ENCODE results near the gene GOLT1A.
"Not testable (repeated sequence)": the region's sequence is repeated elsewhere in the genome, so short reads cannot be mapped to it uniquely, and the experiment has no call there.

The GOLT1A gene

GRCh38 chr1:204255225-204255624 lies 41.4 kb upstream of the GOLT1A start:
- Mint-ChIP-seq H3K4me3 (peak overlapping the region; percentile 57), H3K27ac (peak overlapping the region; percentile 59), H3K4me1 (ENCODE audit: low read depth) (peaks cover 28% of the 10 kb centered on the region), H3K27me3 (no peaks in the 10 kb centered on the region), H3K36me3 (ENCODE audit: low read depth) (no peaks in the 10 kb centered on the region), H3K9me3 (no peaks in the 10 kb centered on the region)
- intact Hi-C loops (cut with micrococcal nuclease) = no loop called here

GRCh38 chr1:204254031-204254661 lies 40.4 kb upstream of the GOLT1A start:
- no peaks in the 10 kb centered on the region for H3K27me3 Mint-ChIP-seq
- no peak overlapping the region for H3K4me3 Mint-ChIP-seq
- peaks cover 28% of the 10 kb centered on the region for H3K4me1 Mint-ChIP-seq (ENCODE audit: low read depth)
- no peaks in the 10 kb centered on the region for H3K36me3 Mint-ChIP-seq (ENCODE audit: low read depth)
- intact Hi-C loops (cut with micrococcal nuclease) = no loop called here
- no peak overlapping the region for H3K27ac Mint-ChIP-seq
- no peaks in the 10 kb centered on the region for H3K9me3 Mint-ChIP-seq

GRCh38 chr1:204251926-204252689 lies 38.3 kb upstream of the GOLT1A start:
- no peaks in the 10 kb centered on the region for H3K36me3 Mint-ChIP-seq (ENCODE audit: low read depth)

GRCh38 chr1:204251286-204251685 lies 37.5 kb upstream of the GOLT1A start:
- Mint-ChIP-seq H3K4me1 (ENCODE audit: low read depth) (peaks cover 18% of the 10 kb centered on the region), H3K4me3 (no peak overlapping the region), H3K36me3 (ENCODE audit: low read depth) (no peaks in the 10 kb centered on the region), H3K27ac (no peak overlapping the region), H3K9me3 (no peaks in the 10 kb centered on the region), H3K27me3 (no peaks in the 10 kb centered on the region)
- intact Hi-C loops (cut with micrococcal nuclease) = no loop called here

More at GRCh38 chr1:204251926-204252689, 38.3 kb upstream of the GOLT1A start:
- Mint-ChIP-seq H3K4me1 (ENCODE audit: low read depth) (peaks cover 22% of the 10 kb centered on the region), H3K27ac (no peak overlapping the region), H3K27me3 (no peaks in the 10 kb centered on the region), H3K9me3 (no peaks in the 10 kb centered on the region), H3K4me3 (no peak overlapping the region)
- intact Hi-C loops (cut with micrococcal nuclease) = no loop called here

- Mint-ChIP-seq H3K9me3 (no peaks in the 10 kb centered on the region), H3K27ac (no peak overlapping the region), H3K4me3 (no peak overlapping the region), H3K36me3 (ENCODE audit: low read depth) (no peaks in the 10 kb centered on the region), H3K27me3 (no peaks in the 10 kb centered on the region), H3K4me1 (ENCODE audit: low read depth) (peaks cover 10% of the 10 kb centered on the region)
- intact Hi-C loops (cut with micrococcal nuclease) = no loop called here
Observed at GRCh38 chr1:204250428-204251030, 36.7 kb upstream of the GOLT1A start.

- no peak overlapping the region for H3K4me3 Mint-ChIP-seq
- peaks cover 6% of the 10 kb centered on the region for H3K4me1 Mint-ChIP-seq (ENCODE audit: low read depth)
- no peaks in the 10 kb centered on the region for H3K9me3 Mint-ChIP-seq
- H3K27ac Mint-ChIP-seq = no peak overlapping the region
- no peaks in the 10 kb centered on the region for H3K36me3 Mint-ChIP-seq (ENCODE audit: low read depth)
- H3K27me3 Mint-ChIP-seq = no peaks in the 10 kb centered on the region
- intact Hi-C loops (cut with micrococcal nuclease) = no loop called here
Observed at GRCh38 chr1:204249736-204250427, 36.1 kb upstream of the GOLT1A start.

- Mint-ChIP-seq H3K9me3 (no peaks in the 10 kb centered on the region), H3K4me3 (no peak overlapping the region), H3K4me1 (ENCODE audit: low read depth) (peaks cover 2% of the 10 kb centered on the region), H3K36me3 (ENCODE audit: low read depth) (no peaks in the 10 kb centered on the region), H3K27me3 (no peaks in the 10 kb centered on the region), H3K27ac (no peak overlapping the region)
- intact Hi-C loops (cut with micrococcal nuclease) = no loop called here
Observed at GRCh38 chr1:204248954-204249353, 35.2 kb upstream of the GOLT1A start.

GRCh38 chr1:204246876-204247275 lies 33.1 kb upstream of the GOLT1A start:
- no peak overlapping the region for H3K4me3 Mint-ChIP-seq
- intact Hi-C loops (cut with micrococcal nuclease) = no loop called here
- no peaks in the 10 kb centered on the region for H3K27me3 Mint-ChIP-seq

GRCh38 chr1:204242920-204243319 lies 29.1 kb upstream of the GOLT1A start:
- Mint-ChIP-seq H3K9me3 (no peaks in the 10 kb centered on the region), H3K4me3 (no peak overlapping the region), H3K27ac (no peak overlapping the region), H3K4me1 (ENCODE audit: low read depth) (peaks cover 4% of the 10 kb centered on the region), H3K27me3 (no peaks in the 10 kb centered on the region), H3K36me3 (ENCODE audit: low read depth) (no peaks in the 10 kb centered on the region)
- intact Hi-C loops (cut with micrococcal nuclease) = no loop called here

More at GRCh38 chr1:204246876-204247275, 33.1 kb upstream of the GOLT1A start:
- Mint-ChIP-seq H3K36me3 (ENCODE audit: low read depth) (no peaks in the 10 kb centered on the region), H3K4me1 (ENCODE audit: low read depth) (no peaks in the 10 kb centered on the region), H3K9me3 (no peaks in the 10 kb centered on the region), H3K27ac (no peak overlapping the region)

- H3K27me3 Mint-ChIP-seq = no peaks in the 10 kb centered on the region
- no peak overlapping the region for H3K4me3 Mint-ChIP-seq
- no peaks in the 10 kb centered on the region for H3K36me3 Mint-ChIP-seq (ENCODE audit: low read depth)
- H3K27ac Mint-ChIP-seq = no peak overlapping the region
- intact Hi-C loops (cut with micrococcal nuclease) = no loop called here
- H3K9me3 Mint-ChIP-seq = no peaks in the 10 kb centered on the region
- H3K4me1 Mint-ChIP-seq (ENCODE audit: low read depth) = peaks cover 4% of the 10 kb centered on the region
Observed at GRCh38 chr1:204241914-204242313, 28.1 kb upstream of the GOLT1A start.

- intact Hi-C loops (cut with micrococcal nuclease) = no loop called here
- Mint-ChIP-seq H3K4me3 (no peak overlapping the region), H3K4me1 (ENCODE audit: low read depth) (peaks cover 4% of the 10 kb centered on the region), H3K27ac (no peak overlapping the region), H3K9me3 (no peaks in the 10 kb centered on the region), H3K36me3 (ENCODE audit: low read depth) (no peaks in the 10 kb centered on the region), H3K27me3 (no peaks in the 10 kb centered on the region)
Observed at GRCh38 chr1:204241050-204241449, 27.3 kb upstream of the GOLT1A start.

- Mint-ChIP-seq H3K27me3 (no peaks in the 10 kb centered on the region), H3K4me1 (ENCODE audit: low read depth) (peaks cover 4% of the 10 kb centered on the region), H3K4me3 (no peak overlapping the region), H3K27ac (no peak overlapping the region), H3K9me3 (no peaks in the 10 kb centered on the region), H3K36me3 (ENCODE audit: low read depth) (no peaks in the 10 kb centered on the region)
- intact Hi-C loops (cut with micrococcal nuclease) = no loop called here
Observed at GRCh38 chr1:204240233-204240632, 26.4 kb upstream of the GOLT1A start.

GRCh38 chr1:204239401-204239800 lies 25.6 kb upstream of the GOLT1A start:
- intact Hi-C loops (cut with micrococcal nuclease); H3K9me3 Mint-ChIP-seq; H3K4me1 Mint-ChIP-seq (ENCODE audit: low read depth); H3K4me3 Mint-ChIP-seq; H3K27me3 Mint-ChIP-seq; H3K27ac Mint-ChIP-seq; H3K36me3 Mint-ChIP-seq (ENCODE audit: low read depth): not testable (repeated sequence)

- H3K27me3 Mint-ChIP-seq; H3K4me1 Mint-ChIP-seq (ENCODE audit: low read depth); H3K9me3 Mint-ChIP-seq; H3K4me3 Mint-ChIP-seq; H3K27ac Mint-ChIP-seq; intact Hi-C loops (cut with micrococcal nuclease); H3K36me3 Mint-ChIP-seq (ENCODE audit: low read depth): not testable (repeated sequence)
Observed at GRCh38 chr1:204238520-204238919, 24.7 kb upstream of the GOLT1A start.
